ENCODE measurements around the gene KLHL17.
A peak's percentile ranks its signal among the peaks of the same experiment; 100 is the strongest.
"Not testable (repeated sequence)": the region's sequence is repeated elsewhere in the genome, so short reads cannot be mapped to it uniquely, and the experiment has no call there.

KLHL17 gene

GRCh38 chr1:1003618-1004419 lies 43.4 kb downstream of the KLHL17 start:
- no peak for DNase-seq

- DNase-seq: no peak
Observed at GRCh38 chr1:1004420-1004779, 44.0 kb downstream of the KLHL17 start.

GRCh38 chr1:1004780-1005697 lies 44.7 kb downstream of the KLHL17 start:
- DNase-seq: peak in 1 of 5 experiments; percentile 52

DNA sequence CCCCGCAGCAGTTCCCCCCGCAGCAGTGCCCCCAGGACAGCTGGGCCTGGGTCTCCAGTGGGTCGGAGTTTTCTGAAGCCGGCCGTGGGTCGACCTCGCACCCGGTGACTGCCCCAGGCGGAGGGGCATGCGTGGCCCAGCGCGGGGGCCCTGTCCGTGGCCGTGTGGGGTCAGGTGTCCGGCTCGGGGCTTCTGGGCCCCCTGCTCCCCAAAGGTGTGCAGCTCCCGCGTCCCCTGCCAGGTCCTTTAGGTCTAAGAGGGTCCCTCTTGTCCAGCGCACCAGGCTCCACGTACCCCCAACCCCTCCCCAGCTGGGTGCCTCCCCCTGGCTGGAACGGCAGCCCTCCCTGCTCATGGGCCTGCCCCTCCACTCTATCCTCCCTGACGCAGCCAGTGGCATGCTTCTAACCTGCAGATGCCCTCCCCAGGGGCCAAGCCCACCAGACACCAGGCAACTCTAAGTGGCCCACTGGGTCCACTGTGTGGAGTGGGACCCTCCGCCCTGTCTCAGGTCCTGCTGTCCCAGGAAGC lies 45.5 kb downstream of the KLHL17 start:
- DNase-seq: no peak

DNA sequence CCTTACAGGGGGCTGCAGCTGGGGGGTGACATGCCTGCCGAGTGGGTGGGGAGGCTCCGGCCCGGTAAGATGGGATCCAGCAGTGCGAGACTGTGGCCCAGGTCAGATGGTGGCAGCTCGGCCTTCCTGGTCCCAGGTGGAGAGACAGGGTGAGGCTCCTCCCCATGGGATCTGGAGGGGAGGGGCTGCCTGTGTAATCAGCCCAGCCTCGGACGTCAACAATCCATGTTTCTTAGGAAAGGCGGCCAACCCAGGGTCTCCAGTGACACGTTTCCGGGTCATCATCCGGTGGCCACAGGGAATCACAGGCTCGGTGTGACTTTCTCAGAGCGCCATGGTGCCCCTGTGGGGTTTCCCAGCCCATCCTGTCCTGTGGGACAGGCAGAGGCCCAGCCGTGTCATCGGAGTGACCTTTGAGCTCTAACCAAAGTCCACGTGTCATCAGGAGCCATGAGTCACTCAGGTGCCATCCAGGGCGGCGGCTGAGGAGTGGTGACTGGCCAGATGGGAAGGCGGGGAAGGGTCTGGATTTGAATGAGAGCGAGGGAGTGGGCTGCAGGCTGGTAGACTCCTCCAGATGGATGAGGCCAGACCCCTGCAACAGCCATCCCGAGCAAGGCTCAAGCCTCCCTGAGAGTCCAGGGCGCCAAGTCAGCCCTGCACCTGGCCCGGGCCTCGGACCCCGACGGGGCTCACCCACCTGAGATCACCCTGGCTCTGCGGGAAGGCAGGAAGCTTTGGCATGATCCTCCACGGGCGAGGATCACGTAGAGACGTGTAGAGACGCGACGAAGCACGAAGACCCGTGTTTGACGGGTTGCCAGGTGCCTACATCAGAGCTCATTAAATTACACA lies 46.1 kb downstream of the KLHL17 start:
- no peak for DNase-seq

DNA sequence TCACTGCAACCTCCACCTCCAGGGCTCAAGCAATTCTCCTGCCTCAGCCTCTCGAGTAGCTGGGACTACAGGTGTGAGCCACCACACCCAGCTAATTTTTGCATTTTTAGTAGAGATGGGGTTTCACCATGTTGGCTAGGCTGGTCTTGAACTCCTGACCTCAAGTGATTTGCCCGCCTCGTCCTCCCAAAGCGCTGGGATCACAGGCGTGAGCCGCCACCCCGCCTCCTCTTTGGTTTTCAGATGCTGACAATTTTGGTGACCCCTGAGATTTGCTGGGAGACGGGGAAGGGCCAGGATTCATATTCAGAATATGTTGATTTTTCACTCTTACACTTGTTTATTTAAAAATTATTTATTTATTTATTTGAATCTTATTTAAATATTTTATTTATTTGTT lies 49.7 kb downstream of the KLHL17 start:
- not testable (repeated sequence) for DNase-seq

- DNase-seq: no peak
Observed at GRCh38 chr1:1011396-1011949, 51.1 kb downstream of the KLHL17 start.

- DNase-seq: not testable (repeated sequence)
Observed at GRCh38 chr1:1012736-1013104, 52.3 kb downstream of the KLHL17 start.

DNA sequence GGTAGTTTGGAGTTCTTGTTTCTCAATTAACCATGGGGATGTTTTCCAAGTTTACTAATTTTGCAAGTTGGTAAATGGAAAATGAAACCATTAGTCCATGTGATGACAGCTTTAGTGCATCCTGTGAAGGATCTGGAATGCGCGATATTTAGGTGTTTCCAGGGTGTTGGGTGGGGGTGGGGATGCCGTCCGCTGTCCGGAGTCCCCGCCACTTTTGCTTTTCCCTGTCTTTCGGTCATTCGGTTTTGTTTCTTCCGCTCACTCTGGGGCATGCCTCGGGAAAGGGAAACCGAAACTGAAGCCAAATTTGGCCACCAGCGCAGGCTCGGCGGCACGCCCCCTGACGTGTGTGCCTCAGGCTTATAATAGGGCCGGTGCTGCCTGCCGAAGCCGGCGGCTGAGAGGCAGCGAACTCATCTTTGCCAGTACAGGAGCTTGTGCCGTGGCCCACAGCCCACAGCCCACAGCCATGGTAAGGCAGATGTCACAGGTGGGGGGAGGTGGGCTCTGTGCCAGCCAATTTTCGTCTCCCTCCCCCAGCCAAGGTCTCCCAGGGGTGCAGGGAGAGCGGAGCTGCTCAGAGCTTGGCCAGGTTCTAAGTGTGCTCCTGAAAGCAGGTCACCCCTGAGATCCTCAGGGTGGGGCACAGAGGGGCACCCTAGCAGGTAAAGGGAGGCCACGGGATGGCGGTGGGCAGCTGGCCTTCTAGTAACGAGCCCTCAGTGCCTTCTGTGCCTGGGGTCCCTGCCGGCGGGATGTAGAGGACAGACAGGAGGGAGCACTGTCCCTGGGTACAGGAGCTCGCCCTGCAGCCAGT lies 52.9 kb downstream of the KLHL17 start, which contains the start of gene ISG15:
TSS of gene ISG15 (plus strand) at position 393 of the 817 bp plus-strand sequence. CDS start at position 470, 77 bp downstream.
- DNase-seq: peak; percentile 72 to 95 (median 85)

DNA sequence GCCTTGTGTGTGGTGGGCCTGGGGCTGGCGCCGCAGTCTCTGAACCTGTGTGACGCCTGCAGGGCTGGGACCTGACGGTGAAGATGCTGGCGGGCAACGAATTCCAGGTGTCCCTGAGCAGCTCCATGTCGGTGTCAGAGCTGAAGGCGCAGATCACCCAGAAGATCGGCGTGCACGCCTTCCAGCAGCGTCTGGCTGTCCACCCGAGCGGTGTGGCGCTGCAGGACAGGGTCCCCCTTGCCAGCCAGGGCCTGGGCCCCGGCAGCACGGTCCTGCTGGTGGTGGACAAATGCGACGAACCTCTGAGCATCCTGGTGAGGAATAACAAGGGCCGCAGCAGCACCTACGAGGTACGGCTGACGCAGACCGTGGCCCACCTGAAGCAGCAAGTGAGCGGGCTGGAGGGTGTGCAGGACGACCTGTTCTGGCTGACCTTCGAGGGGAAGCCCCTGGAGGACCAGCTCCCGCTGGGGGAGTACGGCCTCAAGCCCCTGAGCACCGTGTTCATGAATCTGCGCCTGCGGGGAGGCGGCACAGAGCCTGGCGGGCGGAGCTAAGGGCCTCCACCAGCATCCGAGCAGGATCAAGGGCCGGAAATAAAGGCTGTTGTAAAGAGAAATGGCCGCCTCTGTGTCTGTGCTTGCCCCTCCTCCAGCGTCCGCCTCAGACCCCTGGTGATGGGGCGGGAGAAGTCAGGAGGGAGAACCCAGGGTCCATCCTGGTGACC lies 53.7 kb downstream of the KLHL17 start:
- DNase-seq: peak in 3 of 5 experiments; percentile 10 to 74 (median 28)

- no peak for DNase-seq
Observed at GRCh38 chr1:1014799-1015681, 54.7 kb downstream of the KLHL17 start.

Data from T-helper 2 cell (primary cell).